PC-9 (cell line): Measurements from ENCODE around the gene ACTL8. TPM values are rescaled to one million over a fixed set of nuclear protein-coding genes. Genes with fewer than 3 reads are reported as not detected.

Experiments used
- BruUV-seq: library from RNA; stranded (reverse); fragments of 400-500 nt; replicated peaks from 2 replicates; lab custom pipeline; 2021; lab: Mats Ljungman, UMichigan
- CTCF ChIA-PET: fragments of 300-600 bp; sonication (Branson Sonifier 250); formaldehyde crosslinking; loops from one replicate; lab custom pipeline; 2022; ENCODE audit warnings: antibody characterized with exemption; lab: Charles Lee
- POLR2A ChIA-PET: fragments of 300-600 bp; sonication (Branson Sonifier 250); formaldehyde crosslinking; loops from one replicate; lab custom pipeline; 2022; ENCODE audit warnings: antibody characterized with exemption; ENCODE audit not compliant: unreplicated experiment; lab: Charles Lee
- DNase-seq, 2 experiments: peaks; one replicate each; pipeline versions ENCODE4 v3.0.0 to v3.0.0-alpha.2; 2015 to 2022; ENCODE audit warnings: mixed read lengths in 1 of 2
- H2AFZ ChIP-seq: fragments of 200-600 bp; sonication (generic); 2 replicates; pipeline ENCODE4 v1.8.1; 2017; ENCODE audit warnings: antibody characterized with exemption
- H3F3A ChIP-seq: fragments of 200-600 bp; sonication (generic); 2 replicates; pipeline ENCODE4 v1.8.1; 2017; ENCODE audit warnings: antibody characterized with exemption, mild to moderate bottlenecking, low read depth; ENCODE audit not compliant: insufficient read depth
- H3K27ac ChIP-seq: fragments of 200-600 bp; sonication (generic); 2 replicates; pipeline ENCODE4 v1.6.1; 2016; ENCODE audit warnings: mixed run types
- H3K27me3 ChIP-seq: fragments of 200-600 bp; sonication (generic); 2 replicates; pipeline ENCODE4 v1.6.1; 2016; ENCODE audit warnings: low read depth, mixed run types; ENCODE audit not compliant: insufficient read depth
- H3K36me3 ChIP-seq: fragments of 200-600 bp; sonication (generic); 2 replicates; pipeline ENCODE4 v1.6.1; 2016; ENCODE audit warnings: low read depth, mixed run types
- H3K4me1 ChIP-seq: fragments of 200-600 bp; sonication (generic); replicated peaks from 2 replicates; pipeline ENCODE4 v1.6.1; 2016; ENCODE audit warnings: mixed run types; ENCODE audit not compliant: insufficient read depth
- H3K4me2 ChIP-seq: fragments of 200-600 bp; sonication (generic); 2 replicates; pipeline ENCODE4 v1.6.1; 2017; ENCODE audit warnings: mixed run types
- H3K4me3 ChIP-seq: fragments of 200-600 bp; sonication (generic); 2 replicates; pipeline ENCODE4 v1.6.1; 2016; ENCODE audit warnings: mixed run types
- H3K79me2 ChIP-seq: fragments of 200-600 bp; sonication (generic); 2 replicates; pipeline ENCODE4 v1.6.1; 2017; ENCODE audit warnings: low read depth, mixed run types
- H3K9me2 ChIP-seq: fragments of 200-600 bp; sonication (generic); 2 replicates; pipeline ENCODE4 v1.8.1; 2017; ENCODE audit warnings: mild to moderate bottlenecking; ENCODE audit not compliant: insufficient read depth
- H3K9me3 ChIP-seq: fragments of 200-600 bp; sonication (generic); 2 replicates; pipeline ENCODE4 v1.8.1; 2016; ENCODE audit warnings: low read depth; ENCODE audit not compliant: insufficient read depth
- H4K20me1 ChIP-seq: fragments of 200-600 bp; sonication (generic); 2 replicates; pipeline ENCODE4 v1.8.1; 2017; ENCODE audit not compliant: insufficient read depth
- EZH2 ChIP-seq: fragments of 200-600 bp; sonication (generic); IDR thresholded peaks from 2 replicates; pipeline ENCODE4 v1.8.0; 2017; ENCODE audit warnings: antibody characterized with exemption, low read depth
- intact Hi-C: fragments of 100-400 bp; cut with micrococcal nuclease; formaldehyde crosslinking; loops from one replicate; pipeline ENCODE4 v1.10.0; 2022; ENCODE audit not compliant: unreplicated experiment
- total RNA-seq: library from RNA; stranded (reverse); gene quantifications from 2 replicates; pipeline ENCODE4 v1.2.3, GENCODE V29; 2021
- TF ChIP-seq, protein P1 (sequence below): fragments of 200-600 bp; sonication (generic); conservative IDR thresholded peaks from 2 replicates; pipeline ENCODE4 v1.6.1; 2017; ENCODE audit warnings: mixed run types, antibody characterized with exemption, mild to moderate bottlenecking, moderate library complexity

ACTL8 gene
- total RNA-seq, 1 experiment from 2014 or later = 0.68 TPM

DNA sequence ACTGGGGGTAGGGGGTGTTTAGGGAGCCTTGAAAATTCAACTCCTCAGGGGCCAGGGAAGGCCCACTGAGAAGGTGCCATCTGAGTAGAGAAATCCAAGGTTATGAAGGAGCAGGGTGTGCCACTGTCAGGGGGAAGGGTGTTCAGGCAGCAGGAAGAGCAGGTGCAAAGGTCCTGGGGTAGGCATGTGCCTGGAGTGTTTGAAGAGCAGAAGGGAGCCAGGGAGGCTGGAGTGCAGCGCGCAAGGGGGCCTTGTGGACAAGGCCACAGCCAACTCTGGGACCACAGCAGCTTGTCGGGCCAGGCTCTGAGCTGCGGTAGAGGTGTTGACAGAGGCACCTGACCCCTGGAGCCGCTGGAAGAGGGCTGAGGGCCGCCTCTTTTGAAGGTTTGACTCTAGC lies 19.3 kb downstream of the ACTL8 start:
- no peak overlapping the region for H3K27ac ChIP-seq
- H3K4me2 ChIP-seq = no peak overlapping the region
- H3F3A ChIP-seq = no peaks in the 10 kb centered on the region
- peaks cover under 1% of the 10 kb centered on the region; the same call in 1 of the 2 replicates for H3K4me1 ChIP-seq
- CTCF ChIA-PET = no interaction called here
- BruUV-seq = no TSS peak
- no peaks in the 10 kb centered on the region for H3K9me2 ChIP-seq
- H4K20me1 ChIP-seq = no peaks in the 10 kb centered on the region
- H2AFZ ChIP-seq = no peak overlapping the region
- H3K36me3 ChIP-seq = no peaks in the 10 kb centered on the region
- intact Hi-C loops = no loop called here
- H3K4me3 ChIP-seq = no peak overlapping the region
- H3K27me3 ChIP-seq = no peaks in the 10 kb centered on the region
- H3K79me2 ChIP-seq = no peaks in the 10 kb centered on the region
- POLR2A ChIA-PET = no interaction called here
- TF ChIP-seq EZH2 = no peak
- TF ChIP-seq, protein P1, sequence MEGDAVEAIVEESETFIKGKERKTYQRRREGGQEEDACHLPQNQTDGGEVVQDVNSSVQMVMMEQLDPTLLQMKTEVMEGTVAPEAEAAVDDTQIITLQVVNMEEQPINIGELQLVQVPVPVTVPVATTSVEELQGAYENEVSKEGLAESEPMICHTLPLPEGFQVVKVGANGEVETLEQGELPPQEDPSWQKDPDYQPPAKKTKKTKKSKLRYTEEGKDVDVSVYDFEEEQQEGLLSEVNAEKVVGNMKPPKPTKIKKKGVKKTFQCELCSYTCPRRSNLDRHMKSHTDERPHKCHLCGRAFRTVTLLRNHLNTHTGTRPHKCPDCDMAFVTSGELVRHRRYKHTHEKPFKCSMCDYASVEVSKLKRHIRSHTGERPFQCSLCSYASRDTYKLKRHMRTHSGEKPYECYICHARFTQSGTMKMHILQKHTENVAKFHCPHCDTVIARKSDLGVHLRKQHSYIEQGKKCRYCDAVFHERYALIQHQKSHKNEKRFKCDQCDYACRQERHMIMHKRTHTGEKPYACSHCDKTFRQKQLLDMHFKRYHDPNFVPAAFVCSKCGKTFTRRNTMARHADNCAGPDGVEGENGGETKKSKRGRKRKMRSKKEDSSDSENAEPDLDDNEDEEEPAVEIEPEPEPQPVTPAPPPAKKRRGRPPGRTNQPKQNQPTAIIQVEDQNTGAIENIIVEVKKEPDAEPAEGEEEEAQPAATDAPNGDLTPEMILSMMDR = no peak
- no peak for DNase-seq
- H3K9me3 ChIP-seq = no peaks in the 10 kb centered on the region

DNA sequence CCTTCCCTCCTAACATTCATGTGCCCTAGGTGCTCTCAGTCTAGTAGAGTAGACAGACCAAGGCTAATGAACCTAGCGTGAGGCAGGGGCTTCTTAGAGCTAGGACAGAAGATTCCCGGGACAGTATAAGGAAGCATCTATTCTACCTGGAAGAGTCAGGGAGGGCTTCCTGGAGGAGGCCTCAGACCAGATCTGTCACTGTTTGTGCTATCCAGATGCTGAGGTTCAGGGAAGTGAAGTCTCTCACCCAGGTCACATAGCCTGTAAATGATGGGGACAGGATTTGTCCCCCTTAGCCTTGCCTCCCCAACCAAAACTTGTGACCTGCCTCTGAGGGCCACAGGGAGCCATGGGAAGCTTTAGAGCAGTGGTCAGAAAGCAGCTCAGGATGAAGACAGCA lies 20.7 kb downstream of the ACTL8 start:
- H3K27me3 ChIP-seq = no peaks in the 10 kb centered on the region
- no peaks in the 10 kb centered on the region for H3K9me2 ChIP-seq
- ChIA-PET POLR2A (no interaction called here), CTCF (no interaction called here)
- H4K20me1 ChIP-seq = no peaks in the 10 kb centered on the region
- no peaks in the 10 kb centered on the region for H3K36me3 ChIP-seq
- H3K4me1 ChIP-seq = no peaks in the 10 kb centered on the region
- H2AFZ ChIP-seq = no peak overlapping the region
- H3F3A ChIP-seq = no peaks in the 10 kb centered on the region
- no peaks in the 10 kb centered on the region for H3K79me2 ChIP-seq
- no peaks in the 10 kb centered on the region for H3K9me3 ChIP-seq
- TF ChIP-seq EZH2 = no peak
- TF ChIP-seq, protein P1 = no peak
- no TSS peak for BruUV-seq
- H3K4me3 ChIP-seq = no peak overlapping the region
- intact Hi-C loops = no loop called here
- DNase-seq = no peak
- H3K27ac ChIP-seq = no peak overlapping the region
- H3K4me2 ChIP-seq = no peak overlapping the region

DNA sequence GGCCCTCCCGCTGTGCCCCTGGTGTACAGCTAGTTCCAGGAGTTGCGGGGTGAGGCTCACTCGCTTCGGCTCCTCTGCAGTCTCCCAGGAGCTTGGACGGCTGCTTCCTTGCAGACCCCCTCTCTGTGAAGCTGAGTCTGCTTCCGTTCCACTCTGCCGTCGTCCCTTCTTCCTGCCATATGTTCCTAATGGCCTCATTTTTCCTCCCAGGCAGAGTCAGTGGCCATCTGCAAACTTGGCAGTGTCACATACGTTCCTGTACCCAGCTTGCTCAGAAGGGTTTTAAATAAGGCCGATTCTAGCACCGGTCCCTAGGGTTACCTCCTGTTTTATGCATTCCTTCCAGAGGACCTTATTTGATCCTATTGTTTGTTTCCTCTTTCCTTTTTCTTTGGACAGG lies 21.3 kb downstream of the ACTL8 start:
- no peaks in the 10 kb centered on the region for H3K36me3 ChIP-seq
- no peak overlapping the region for H3K27ac ChIP-seq
- CTCF ChIA-PET = no interaction called here
- no peaks in the 10 kb centered on the region for H3K4me1 ChIP-seq
- H2AFZ ChIP-seq = no peak overlapping the region
- no peak overlapping the region for H3K4me3 ChIP-seq
- intact Hi-C loops = no loop called here
- H3F3A ChIP-seq = no peaks in the 10 kb centered on the region
- no peak for DNase-seq
- H3K4me2 ChIP-seq = no peak overlapping the region
- TF ChIP-seq, protein P1 = no peak
- TF ChIP-seq EZH2 = no peak
- POLR2A ChIA-PET = no interaction called here
- H3K79me2 ChIP-seq = no peaks in the 10 kb centered on the region
- no TSS peak for BruUV-seq
- H4K20me1 ChIP-seq = no peaks in the 10 kb centered on the region
- H3K27me3 ChIP-seq = no peaks in the 10 kb centered on the region
- no peaks in the 10 kb centered on the region for H3K9me2 ChIP-seq
- H3K9me3 ChIP-seq = no peaks in the 10 kb centered on the region
